ENCODE data around the gene MCM10. TPM values are rescaled to one million over a fixed set of nuclear protein-coding genes. Genes with fewer than 3 reads are reported as not detected.
A peak's percentile ranks its signal among the peaks of the same experiment; 100 is the strongest.

Gene MCM10
- total and polyA plus RNA-seq, 7 donors, result 0.07 to 0.83 (median 0.17) TPM; not detected in 1

DNA sequence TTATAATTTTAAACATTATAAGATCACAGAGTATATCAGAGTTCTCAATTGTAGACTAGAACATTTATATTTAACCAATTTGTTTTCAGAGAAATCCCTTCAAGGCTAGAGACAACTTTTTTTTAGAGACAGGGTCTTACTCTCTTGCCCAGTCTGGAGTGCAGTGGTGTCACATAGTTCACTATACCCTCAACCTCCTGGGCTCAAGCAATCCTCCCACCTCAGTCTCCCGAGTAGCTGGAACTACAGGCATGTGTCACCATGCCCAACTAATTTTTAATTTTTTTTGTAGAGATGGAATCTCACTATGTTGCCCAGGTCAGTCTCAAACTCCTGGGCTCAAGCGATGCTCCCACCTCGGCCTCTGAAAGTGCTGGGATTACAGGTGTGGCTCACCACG is 57.5 kb downstream of the MCM10 start:
- intact Hi-C loops (cut with DNase I), result no loop called here
- ATAC-seq, result no peak
- TF ChIP-seq, protein P1, sequence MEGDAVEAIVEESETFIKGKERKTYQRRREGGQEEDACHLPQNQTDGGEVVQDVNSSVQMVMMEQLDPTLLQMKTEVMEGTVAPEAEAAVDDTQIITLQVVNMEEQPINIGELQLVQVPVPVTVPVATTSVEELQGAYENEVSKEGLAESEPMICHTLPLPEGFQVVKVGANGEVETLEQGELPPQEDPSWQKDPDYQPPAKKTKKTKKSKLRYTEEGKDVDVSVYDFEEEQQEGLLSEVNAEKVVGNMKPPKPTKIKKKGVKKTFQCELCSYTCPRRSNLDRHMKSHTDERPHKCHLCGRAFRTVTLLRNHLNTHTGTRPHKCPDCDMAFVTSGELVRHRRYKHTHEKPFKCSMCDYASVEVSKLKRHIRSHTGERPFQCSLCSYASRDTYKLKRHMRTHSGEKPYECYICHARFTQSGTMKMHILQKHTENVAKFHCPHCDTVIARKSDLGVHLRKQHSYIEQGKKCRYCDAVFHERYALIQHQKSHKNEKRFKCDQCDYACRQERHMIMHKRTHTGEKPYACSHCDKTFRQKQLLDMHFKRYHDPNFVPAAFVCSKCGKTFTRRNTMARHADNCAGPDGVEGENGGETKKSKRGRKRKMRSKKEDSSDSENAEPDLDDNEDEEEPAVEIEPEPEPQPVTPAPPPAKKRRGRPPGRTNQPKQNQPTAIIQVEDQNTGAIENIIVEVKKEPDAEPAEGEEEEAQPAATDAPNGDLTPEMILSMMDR (IDR thresholded peaks at IDR 0.05), result no peak
- Histone ChIP-seq H3K27me3 (ENCODE audit: insufficient read depth in 3 of 3, low read length in 2 of 3) (no peaks in the 10 kb centered on the region), H3K27ac (peak overlapping the region; percentile 47), H3K36me3 (ENCODE audit: insufficient read depth in 1 of 2, low read depth in 1 of 2) (no peaks in the 10 kb centered on the region), H3K9me3 (no peaks in the 10 kb centered on the region), H3K4me3 (no peak overlapping the region), H3K4me1 (peaks cover 16% of the 10 kb centered on the region)
- 74 to 92% (median 76%) methylated on average over 4 of the region's 4 CpGs for WGBS, 3 donors
- DNase-seq, result no peak

DNA sequence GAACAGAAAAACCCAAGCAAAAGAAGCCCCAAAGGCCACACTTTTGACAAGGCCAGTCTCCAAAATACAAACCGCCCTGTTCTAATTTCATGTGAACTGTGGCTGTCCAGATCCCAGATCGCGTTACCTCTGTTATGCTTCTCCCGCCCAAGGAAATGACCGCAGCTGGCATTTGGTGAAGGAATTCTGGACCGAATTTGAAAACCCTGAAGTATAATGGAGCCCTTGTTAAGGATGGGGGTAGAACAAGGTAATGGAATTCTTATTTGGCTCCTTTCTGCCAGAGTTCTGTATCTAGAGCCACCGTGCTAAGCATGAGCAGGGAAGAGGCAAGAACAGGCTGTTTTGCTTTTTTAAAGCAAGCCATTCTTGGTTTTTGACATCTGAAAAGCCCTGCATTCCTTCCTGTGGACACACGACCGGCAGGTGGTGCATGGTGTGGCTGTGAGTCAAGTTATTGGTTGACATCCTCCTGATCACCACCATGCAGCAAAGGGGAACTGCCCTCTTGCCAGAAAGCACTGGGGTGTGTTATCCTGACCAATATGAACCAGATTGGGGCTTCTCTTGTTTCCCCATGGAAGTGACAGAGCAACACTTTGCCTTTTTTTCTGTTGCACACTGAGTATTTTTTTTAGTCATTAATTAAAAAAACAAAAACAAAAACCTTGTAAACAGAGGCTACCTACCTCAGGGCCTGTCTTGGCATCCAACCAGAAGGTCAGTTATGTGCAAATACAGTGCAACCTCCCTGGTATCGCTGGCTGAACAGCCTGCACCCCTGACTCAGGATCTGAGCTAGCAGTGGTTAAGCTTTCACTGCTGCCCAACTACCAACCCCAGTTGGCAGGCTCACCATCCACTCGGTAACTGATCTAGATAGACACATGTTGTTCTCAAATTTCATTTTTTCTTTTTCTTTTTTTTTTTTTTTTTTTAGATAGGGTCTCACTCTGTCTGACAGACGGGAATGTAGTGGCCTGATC is 58.6 kb downstream of the MCM10 start:
- intact Hi-C loops (cut with DNase I), result no loop called here
- Histone ChIP-seq H3K4me1 (peaks cover 16% of the 10 kb centered on the region), H3K4me3 (peak overlapping the region; percentile 17), H3K36me3 (ENCODE audit: insufficient read depth in 1 of 2, low read depth in 1 of 2) (no peaks in the 10 kb centered on the region), H3K9me3 (no peaks in the 10 kb centered on the region), H3K27ac (peak overlapping the region; percentile 47), H3K27me3 (ENCODE audit: insufficient read depth in 3 of 3, low read length in 2 of 3) (no peaks in the 10 kb centered on the region)
- ATAC-seq, result peak; percentile 82 to 97 (median 87)
- TF ChIP-seq, protein P1 (IDR thresholded peaks at IDR 0.05), result peak; percentile 16
- DNase-seq, result peak; percentile 20 to 84
- 24 to 31% (median 25%) methylated on average over 12 of the region's 12 CpGs for WGBS, 3 donors

DNA sequence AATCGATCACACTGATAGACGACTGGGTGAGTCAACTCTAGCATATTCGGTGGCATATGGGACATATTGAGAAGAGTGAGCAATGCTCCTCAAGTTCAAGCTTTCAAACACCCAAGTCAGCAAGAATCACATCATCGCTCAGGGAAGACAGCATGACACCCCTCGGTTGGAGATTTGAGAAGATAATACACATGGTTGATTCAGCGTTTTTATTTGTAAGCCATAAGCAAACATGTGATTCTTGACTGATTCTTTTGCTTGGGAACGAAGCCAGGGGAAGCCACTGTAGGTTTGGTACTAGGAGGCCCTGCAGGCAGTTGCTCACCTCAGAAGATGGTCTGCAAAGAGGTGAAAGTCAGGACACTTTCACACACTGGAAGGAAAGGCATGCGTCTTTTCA is 60.2 kb downstream of the MCM10 start:
- peaks cover 16% of the 10 kb centered on the region for H3K4me1 ChIP-seq

DNA sequence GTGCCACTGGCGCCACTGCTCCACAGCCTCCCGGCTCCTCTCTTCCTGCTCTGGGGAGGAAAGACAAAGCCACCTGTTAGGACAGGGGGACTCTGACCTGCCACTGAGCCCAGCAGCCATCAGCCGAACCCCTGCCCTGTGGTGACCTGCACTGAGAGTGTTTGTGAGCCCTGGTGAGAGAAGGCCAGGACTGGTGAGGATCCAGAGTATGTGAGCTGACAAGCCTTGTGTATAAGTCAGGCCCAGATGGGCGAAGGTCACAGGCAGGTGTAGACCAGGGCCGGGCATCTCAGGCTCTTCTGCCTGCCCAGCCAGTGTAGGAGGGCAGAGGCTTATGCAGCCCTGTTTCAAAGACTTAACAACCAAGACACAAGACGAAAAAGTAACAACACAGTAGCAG is 60.8 kb downstream of the MCM10 start:
- no peaks in the 10 kb centered on the region for H3K36me3 ChIP-seq (ENCODE audit: insufficient read depth in 1 of 2, low read depth in 1 of 2)
- TF ChIP-seq, protein P1 (IDR thresholded peaks at IDR 0.05), result no peak
- DNase-seq (no peak), ATAC-seq (no peak)
- no peak overlapping the region for H3K4me3 ChIP-seq
- WGBS, 3 donors, result 84 to 92% (median 91%) methylated on average over 6 of the region's 6 CpGs
- no peaks in the 10 kb centered on the region for H3K9me3 ChIP-seq
- peaks cover 16% of the 10 kb centered on the region for H3K4me1 ChIP-seq
- no peak overlapping the region for H3K27ac ChIP-seq
- H3K27me3 ChIP-seq (ENCODE audit: insufficient read depth in 3 of 3, low read length in 2 of 3), result no peaks in the 10 kb centered on the region
- intact Hi-C loops (cut with DNase I), result no loop called here

More for the DNA sequence above, 60.2 kb downstream of the MCM10 start:
- H3K4me3 ChIP-seq, result no peak overlapping the region
- intact Hi-C loops (cut with DNase I), result no loop called here
- H3K36me3 ChIP-seq (ENCODE audit: insufficient read depth in 1 of 2, low read depth in 1 of 2), result no peaks in the 10 kb centered on the region
- no peak for DNase-seq
- H3K9me3 ChIP-seq, result no peaks in the 10 kb centered on the region
- no peak overlapping the region for H3K27ac ChIP-seq
- WGBS, 3 donors, result 92 to 96% (median 93%) methylated on average over 8 of the region's 8 CpGs
- ATAC-seq, result no peak
- no peaks in the 10 kb centered on the region for H3K27me3 ChIP-seq (ENCODE audit: insufficient read depth in 3 of 3, low read length in 2 of 3)
- TF ChIP-seq, protein P1 (IDR thresholded peaks at IDR 0.05), result no peak
